Measurements from ENCODE around the gene CMTM4. TPM values are rescaled to one million over a fixed set of nuclear protein-coding genes. Genes with fewer than 3 reads are reported as not detected.

The CMTM4 gene
- total RNA-seq, 2 experiments from 2014 or later, result 3.8 to 4.0 TPM

DNA sequence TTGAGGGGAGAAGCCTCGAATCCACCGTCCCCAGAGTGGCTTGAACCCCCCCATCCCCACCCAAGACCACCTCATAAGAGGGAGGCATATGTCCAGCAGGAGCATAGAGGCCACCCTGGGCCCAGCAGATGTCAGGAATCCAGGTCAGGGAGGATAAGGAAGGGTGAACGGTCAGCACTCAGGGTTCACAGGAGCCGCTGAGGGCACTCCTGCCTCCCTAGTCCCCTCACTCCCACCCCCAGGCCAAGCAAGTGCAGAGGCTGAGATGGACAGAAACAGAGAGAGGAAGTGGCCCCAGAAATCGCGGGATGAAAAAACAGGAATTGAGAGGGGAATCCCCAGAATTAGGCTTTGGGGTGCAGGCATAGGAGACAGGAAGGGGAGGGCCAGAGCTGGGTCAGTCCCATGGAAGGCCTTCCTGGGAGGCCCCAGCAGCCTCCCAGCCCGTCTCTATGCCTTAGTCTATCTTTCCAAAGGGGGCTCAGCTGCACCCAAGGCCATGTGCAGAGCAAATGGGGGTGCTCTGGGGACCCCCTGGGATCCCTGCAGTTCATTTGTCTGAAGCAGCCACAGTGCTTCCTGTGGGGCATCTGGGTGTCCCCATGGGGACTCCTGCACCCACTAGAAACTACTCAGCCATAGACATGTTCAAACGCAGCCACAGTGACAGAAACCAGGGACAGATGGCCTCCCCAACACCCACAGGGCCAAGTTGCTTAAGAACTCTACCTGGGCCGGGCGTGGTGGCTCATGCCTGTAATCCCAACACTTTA lies 90.4 kb downstream of the CMTM4 start:
- ChIA-PET POLR2A (interaction anchor here (0.6 kb wide), 1 partner anchor 54 kb away, joined by 3 read pairs; the partner anchor contains the start of gene CKLF), CTCF (interaction anchor here (0.6 to 3.9 kb wide), 2 partner anchors 46 to 95 kb away, joined by 5 to 26 read pairs; no protein-coding TSS in a partner anchor)

DNA sequence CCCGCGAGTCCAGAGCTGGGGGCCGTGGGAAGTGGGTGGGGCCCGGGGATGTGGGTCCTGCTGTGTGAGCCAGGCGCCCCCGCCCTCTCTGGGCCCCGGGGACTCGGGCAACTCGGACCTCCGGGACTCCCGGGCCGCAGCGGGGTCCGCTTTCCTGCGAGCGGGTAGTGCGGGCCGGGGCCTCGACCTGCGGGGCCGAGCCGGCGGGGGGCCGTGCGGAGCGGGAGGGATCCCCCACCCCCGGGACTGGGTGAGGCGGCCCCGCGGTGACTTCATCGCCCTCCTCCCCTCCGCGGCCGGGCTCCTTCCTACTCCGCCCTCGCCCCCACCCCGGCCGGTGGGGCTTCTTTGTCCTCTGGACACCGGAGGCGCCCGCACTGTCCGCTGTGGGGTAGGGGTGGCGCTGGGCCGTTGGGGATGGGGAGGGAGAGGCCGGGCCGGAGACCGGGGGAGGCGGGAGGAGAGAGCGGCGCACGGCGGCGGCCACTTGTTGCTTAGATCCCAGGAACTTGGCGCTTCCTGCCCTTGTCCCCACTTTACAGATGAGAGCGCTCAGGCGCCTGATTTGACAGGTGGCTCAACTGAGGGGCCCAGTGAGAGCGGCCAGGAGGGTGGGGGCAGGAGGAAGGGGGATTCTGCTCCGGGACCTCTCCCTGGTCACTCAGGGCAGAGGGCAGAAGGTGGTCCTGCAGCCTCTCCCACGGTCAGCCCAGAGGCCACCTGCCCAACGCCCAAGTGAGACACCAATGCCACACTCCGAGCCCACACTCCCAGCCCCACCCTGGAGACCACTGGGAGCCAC lies 91.2 kb downstream of the CMTM4 start:
- POLR2A ChIA-PET, result interaction anchor here (1.0 kb wide), 1 partner anchor 42 kb away, joined by 3 read pairs; no protein-coding TSS in a partner anchor
- CTCF ChIA-PET, result interaction anchor here (1.2 to 3.9 kb wide), 3 partner anchors 9 to 47 kb away, joined by 3 to 26 read pairs (median 18); no protein-coding TSS in a partner anchor

DNA sequence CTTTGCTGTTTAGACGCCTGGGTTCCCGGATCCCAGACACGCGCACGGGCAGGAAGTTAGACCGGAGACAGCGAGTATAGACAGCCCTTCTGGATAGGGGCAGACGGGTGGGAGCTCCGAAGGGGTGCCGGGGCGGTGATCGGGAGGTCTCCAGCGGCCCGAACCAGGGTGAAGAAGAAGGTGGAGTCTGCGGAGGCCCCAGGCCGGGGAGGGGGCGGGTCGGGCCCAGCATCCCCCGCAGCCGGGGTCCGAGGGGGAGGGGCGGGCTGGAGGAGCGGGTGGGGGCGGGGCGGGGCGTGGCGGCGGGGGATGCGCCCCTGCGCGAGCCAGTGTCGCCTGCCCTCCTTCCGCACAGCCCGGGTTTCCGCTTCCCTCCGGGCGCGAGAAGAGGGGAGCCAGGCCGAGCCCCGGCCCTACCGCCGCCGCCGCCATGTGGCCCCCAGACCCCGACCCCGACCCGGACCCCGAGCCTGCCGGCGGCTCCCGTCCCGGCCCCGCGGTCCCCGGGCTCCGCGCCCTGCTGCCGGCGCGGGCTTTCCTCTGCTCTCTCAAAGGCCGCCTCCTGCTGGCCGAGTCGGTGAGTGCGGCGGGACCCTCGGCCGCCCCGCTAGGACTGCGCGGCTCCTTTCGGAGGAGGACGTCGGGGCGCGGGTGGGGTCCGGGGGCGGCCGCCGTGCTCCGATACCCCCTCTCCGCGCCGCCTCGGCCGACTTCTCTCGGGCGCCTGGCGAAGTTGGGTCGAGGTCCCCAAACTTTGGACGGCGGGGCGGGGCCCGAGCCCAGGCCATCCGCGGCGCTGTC lies 92.0 kb downstream of the CMTM4 start, which contains the start of gene CMTM3:
Gene CMTM3 (plus strand): TSS at position 329 of the 801 bp plus-strand sequence. CDS start 102 bp downstream, at position 431.
- CTCF ChIA-PET, result interaction anchor here (1.0 to 2.5 kb wide), 8 partner anchors 8 to 198 kb away, joined by 3 to 18 read pairs (median 4); no protein-coding TSS in a partner anchor
- POLR2A ChIA-PET, result interaction anchor here (0.6 to 1.8 kb wide), 6 partner anchors 14 to 126 kb away, joined by 3 to 9 read pairs (median 4); no protein-coding TSS in a partner anchor

DNA sequence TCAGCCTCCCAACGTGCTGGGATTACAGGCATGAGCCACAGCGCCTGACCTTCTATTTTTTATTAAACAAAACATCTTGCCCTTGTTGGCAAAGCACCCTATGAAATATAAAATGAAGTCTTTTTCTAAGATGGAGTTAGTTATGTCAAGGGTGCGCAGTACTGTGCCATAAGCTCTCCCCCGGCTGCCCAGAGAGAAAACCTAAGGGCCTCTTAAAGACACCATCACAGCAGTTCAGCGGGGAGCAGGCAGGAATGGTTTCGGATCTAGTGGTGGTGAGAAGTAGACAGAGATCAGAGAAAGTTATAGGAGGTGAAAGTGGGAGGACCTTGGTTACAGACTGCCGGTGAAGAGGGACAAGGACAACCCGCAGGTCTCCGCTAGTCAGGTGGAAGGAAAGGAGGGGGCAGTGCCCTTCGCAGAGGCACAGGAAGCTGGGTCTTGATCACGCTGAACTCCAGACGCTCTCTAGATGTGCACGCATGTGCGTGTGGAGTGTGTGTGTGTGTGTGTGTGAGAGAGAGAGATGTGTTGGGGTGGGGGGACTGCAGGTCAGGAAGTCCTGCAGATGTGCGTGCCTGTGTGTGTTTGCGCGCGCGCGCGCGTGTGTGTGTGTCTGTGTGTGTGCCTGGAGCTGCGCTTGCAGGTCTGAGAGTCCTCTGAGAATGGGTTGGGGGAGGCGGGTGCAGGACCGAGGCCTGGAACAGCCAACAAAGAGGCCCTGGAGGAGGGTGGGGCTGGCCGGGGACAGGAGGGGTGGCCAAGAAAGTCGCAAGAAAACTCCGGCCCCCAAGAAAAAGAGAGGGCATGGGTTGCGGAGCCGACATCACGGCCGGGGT lies 92.8 kb downstream of the CMTM4 start:
- POLR2A ChIA-PET, result interaction anchor here (0.6 to 1.8 kb wide), 7 partner anchors 13 to 271 kb away, joined by 3 to 9 read pairs (median 5); no protein-coding TSS in a partner anchor

DNA sequence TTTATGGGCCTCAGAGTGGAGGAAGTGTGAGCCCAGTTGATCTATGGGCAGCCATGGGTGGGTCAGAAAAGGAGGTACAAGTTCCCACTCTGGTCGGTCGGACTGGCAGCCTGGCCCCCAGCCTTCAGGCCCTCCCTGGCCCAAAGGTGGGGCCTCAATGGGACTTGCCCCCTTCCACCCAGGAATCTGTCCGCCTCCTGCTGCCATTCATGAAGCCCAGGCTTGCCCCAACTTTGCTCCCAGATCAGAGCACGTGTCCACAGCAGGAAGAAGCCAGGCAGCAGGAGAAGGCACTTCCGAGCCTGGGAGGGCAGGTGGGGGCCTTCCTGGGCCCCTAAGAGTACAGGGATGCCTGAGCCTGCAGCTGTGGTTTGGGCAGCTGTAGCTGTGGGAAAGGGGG lies 95.1 kb downstream of the CMTM4 start:
- CTCF ChIA-PET, result interaction anchor here (1.1 kb wide), 1 partner anchor 39 kb away, joined by 3 read pairs; no protein-coding TSS in a partner anchor
- POLR2A ChIA-PET, result no interaction called here

More for the DNA sequence above, 92.8 kb downstream of the CMTM4 start:
- CTCF ChIA-PET, result interaction anchor here (0.8 to 2.5 kb wide), 10 partner anchors 13 to 219 kb away, joined by 3 to 18 read pairs (median 4); no protein-coding TSS in a partner anchor

DNA sequence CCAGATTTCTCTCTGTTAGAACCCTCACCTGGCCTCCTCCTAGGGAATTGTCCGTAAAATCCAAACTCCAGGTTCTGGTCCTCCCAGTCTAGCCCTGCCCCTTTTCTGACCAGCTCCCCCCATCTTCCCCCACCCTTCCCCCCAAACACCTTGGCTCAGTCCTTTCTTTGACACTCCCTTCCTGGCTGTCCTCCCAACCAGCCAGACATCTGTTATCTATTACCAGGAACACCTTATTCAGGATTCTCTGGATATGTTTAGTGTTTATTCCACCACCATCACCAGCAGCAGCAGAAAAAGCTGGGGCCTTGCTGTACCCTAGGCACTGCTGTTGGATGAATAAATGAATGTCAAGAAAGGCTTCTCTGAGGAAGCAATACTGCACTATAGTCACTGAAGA lies 96.1 kb downstream of the CMTM4 start:
- ChIA-PET POLR2A (no interaction called here), CTCF (interaction anchor here (1.1 kb wide), 1 partner anchor 38 kb away, joined by 3 read pairs; no protein-coding TSS in a partner anchor)

DNA sequence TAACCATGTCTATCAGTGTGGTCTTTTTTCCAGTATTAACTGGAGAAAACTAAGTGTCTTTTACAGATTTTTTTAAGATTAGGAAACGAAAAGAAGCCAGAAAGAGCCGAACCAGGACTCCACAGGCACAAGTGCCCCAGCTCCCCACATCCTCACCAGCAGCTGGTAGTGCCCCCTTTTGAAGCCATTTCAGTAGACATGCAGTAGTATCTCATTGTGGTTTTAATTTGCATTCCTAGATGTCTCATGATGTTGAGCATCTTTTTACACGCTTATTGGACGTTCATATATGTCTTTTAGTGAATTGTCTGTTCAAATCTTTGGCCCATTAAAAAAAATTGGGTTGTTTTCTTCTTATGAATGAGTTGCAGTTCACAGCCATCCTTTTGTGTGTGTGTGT lies 96.8 kb downstream of the CMTM4 start:
- POLR2A ChIA-PET, result no interaction called here

DNA sequence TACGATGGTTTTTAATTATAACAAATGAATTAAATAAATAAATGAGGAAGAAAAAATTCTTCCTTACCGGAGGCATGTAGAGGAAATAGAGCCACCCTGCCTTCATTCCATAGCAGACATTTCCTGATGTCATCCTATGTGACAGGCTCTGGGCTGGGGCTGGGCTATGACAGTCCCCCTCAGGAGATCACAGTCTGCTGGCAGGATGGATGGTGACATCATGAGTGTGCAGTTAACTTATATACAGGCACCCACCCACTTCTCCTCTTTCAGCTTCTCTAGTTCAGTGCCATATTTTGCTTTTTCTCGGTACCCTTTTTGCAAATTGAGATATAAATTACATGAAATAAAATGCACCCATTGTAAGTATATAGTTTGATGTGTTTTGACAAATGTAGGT lies 98.4 kb downstream of the CMTM4 start:
- CTCF ChIA-PET, result interaction anchor here (1.0 to 2.0 kb wide), 5 partner anchors 9 to 75 kb away, joined by 3 to 6 read pairs (median 3); partner anchors contain the start of gene CMTM2
- POLR2A ChIA-PET, result no interaction called here

More for the DNA sequence above, 96.8 kb downstream of the CMTM4 start:
- CTCF ChIA-PET, result interaction anchor here (1.1 kb wide), 1 partner anchor 9 kb away, joined by 4 read pairs; no protein-coding TSS in a partner anchor

DNA sequence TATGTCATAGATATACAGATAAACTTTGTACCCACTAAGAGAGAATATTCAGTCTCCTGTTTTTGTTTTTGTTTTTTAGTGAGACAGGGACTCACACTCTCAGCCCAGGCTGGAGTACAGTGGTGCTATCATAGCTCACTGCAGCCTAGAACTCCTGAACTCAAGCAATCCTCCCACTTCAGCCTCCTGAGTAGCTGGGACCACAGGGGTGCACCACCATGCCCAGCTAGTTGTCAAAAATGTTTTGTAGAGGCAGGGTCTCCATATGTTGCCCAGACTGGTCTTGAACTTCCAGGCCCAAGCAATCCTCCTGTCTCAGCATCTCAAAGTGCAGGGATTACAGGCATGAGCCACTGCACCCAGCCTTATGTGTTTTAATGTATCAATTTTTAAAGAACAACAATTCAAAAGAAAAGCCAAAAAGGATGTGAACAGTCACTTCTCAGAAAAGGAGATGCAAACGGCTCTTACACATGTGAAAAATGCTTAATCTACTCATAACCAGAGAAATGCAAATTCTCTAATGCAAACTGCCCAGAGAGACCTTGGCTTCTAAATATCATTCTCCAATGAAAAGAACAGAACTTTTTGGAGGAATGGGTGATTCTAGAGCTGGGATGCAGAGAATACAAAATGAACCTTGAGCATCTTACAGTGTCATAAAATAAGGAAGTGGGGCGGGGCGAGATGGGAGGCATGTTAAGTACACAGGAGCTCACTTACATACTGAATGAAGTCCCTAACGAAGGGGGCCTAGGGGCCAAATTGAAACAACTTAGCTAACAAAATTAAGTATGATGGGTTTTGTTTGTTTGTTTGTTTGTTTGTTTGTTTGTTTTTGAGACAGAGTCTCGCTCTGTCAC lies 99.3 kb downstream of the CMTM4 start:
- POLR2A ChIA-PET, result no interaction called here
- CTCF ChIA-PET, result interaction anchor here (1.1 to 2.0 kb wide), 4 partner anchors 8 to 74 kb away, joined by 3 to 6 read pairs (median 4); no protein-coding TSS in a partner anchor

DNA sequence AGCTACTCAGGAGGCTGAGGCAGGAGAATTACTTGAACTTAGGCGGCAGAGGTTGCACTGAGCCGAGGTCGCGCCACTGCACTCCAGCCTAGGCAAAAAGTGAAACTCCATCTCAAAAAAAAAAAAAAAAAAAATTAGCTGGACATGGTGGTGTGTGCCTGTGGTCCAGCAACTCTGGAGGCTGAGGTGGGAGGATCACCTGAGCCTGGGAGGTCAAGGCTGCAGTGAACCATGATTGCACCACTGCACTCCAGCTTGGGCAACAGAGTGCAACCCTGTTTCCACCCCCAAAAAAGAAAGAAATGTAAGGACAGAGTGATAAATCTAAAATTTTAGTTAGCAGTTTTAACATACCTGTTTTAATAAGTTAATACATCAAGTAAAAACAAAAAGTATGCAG lies 100.0 kb downstream of the CMTM4 start:
- ChIA-PET POLR2A (interaction anchor here (0.6 kb wide), 1 partner anchor 16 kb away, joined by 4 read pairs; no protein-coding TSS in a partner anchor), CTCF (interaction anchor here (1.2 to 2.0 kb wide), 2 partner anchors 8 to 12 kb away, joined by 3 to 4 read pairs; partner anchors contain the start of gene CMTM3)

DNA sequence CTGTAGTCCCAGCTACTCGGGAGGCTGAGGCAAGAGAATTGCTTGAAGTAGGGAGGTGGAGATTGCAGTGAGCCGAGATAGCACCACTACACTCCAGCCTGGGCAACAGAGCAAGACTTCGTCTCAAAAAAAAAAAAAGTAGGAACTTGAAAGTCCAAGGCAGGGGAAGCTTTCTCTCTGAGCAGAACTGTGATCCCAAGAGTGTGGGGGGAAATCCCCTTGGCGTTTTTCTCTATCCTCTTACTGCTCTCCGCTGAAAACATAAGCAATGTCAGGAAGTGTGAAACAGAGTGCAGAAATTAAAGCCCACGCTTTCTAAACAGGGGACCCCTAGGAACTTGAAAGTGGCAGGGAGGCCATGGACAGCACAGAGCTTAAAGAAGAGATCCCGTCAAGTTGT lies 101.8 kb downstream of the CMTM4 start:
- ChIA-PET POLR2A (no interaction called here), CTCF (no interaction called here)

DNA sequence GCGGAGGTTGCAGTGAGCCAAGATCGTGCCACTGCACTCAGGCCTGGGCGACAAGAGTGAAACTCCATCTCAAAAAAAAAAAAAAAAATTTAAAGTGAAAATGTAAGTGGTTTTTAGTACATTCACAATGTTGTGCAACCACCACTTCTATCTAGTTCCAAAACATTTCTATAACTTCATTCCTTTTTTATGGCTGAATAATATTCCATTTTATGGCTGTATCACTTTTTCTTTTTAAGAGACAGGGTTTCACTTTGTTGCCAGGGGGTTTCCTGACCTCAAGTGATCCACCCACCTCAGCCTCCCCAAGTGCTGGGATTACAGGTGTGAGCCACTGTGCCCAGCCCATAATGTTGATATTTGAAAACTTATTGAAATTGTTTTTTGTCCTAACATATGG lies 103.7 kb downstream of the CMTM4 start:
- POLR2A ChIA-PET, result no interaction called here
- CTCF ChIA-PET, result no interaction called here

DNA sequence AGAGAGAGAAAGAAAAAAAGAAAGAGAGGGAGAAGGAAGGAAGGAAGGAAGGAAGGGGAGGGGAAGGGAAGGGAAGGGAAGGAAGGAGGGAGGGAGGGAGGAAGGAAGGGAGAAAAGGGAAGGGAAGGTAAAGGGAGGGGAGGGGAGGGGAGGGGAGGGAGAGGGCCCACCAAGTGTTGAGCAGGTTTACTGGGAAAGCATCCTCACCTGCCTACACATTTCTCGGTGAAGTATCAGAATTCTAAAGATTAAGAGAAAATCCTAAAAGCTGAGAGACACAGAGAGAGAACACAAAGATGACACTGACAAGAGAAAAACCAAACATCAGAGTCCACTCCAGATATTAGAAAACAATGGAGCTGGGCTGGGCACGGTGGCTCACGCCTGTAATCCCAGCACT lies 104.3 kb downstream of the CMTM4 start:
- POLR2A ChIA-PET, result no interaction called here

DNA sequence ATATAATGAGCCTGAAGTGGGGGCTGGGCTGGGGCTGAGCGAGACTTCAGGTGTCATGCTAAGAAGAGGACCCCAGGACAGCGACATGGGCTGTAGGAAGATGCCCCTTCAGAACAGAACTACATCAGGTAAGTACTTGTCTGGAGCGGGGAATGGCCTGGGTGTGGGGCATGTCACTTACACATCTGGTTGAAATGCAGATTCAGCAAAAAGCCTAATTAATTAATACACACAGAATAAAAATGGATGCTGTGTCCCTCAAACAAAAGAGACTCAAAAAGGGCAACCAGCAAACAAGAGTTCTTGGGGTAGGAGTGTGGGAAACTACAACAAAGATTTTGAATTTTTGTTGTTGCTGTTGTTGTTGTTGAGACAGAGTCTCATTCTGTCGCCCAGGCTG lies 105.5 kb downstream of the CMTM4 start:
- ChIA-PET POLR2A (interaction anchor here (1.3 kb wide), 1 partner anchor 13 kb away, joined by 3 read pairs; no protein-coding TSS in a partner anchor), CTCF (interaction anchor here (0.8 to 2.3 kb wide), 6 partner anchors 13 to 184 kb away, joined by 3 to 11 read pairs (median 4); no protein-coding TSS in a partner anchor)

More for the DNA sequence above, 104.3 kb downstream of the CMTM4 start:
- CTCF ChIA-PET, result interaction anchor here (0.6 kb wide), 1 partner anchor 87 kb away, joined by 5 read pairs; no protein-coding TSS in a partner anchor

DNA sequence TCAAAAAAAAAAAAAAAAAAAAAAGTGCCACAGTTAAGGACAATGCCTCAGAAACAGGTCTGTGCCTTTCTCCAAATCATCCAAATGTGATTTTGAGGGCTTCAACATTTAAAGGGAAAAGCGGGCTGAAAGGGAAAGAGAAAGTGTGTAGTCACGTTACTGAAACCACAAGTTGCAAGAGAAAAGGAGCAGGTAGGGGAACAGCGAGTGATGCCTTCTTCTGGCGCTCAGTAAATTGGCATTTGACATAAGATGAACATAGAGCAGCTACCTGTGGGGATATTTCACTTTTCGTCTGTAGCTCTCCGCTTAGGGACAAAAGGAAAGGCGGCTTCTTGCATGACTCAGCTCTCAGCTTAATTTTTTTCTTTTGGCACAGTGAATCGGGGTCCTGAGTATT lies 106.2 kb downstream of the CMTM4 start:
- CTCF ChIA-PET, result interaction anchor here (0.8 to 2.3 kb wide), 8 partner anchors 14 to 184 kb away, joined by 3 to 11 read pairs (median 6); no protein-coding TSS in a partner anchor
- POLR2A ChIA-PET, result interaction anchor here (0.6 to 1.3 kb wide), 2 partner anchors 11 to 14 kb away, joined by 3 to 6 read pairs; no protein-coding TSS in a partner anchor
